NCI-H748 treated with DMSO at 0.1 percent for 48 hours (cell line): ENCODE data around the gene BPIFB3.

Source experiments
- DNase-seq: peaks from one replicate; lab custom pipeline; 2025; lab: John Stamatoyannopoulos, UW

Gene BPIFB3

GRCh38 chr20:33053291-33054106, at the start of gene BPIFB3:
TSS of gene BPIFB3 (plus strand) at chr20:33053903. CDS start at chr20:33055436, 1,533 bp downstream.
- DNase-seq: no peak

- DNase-seq: no peak
Measured at GRCh38 chr20:33004141-33004751, 49.5 kb upstream of the BPIFB3 start, which contains the start of gene SUN5. TSS of gene SUN5 (minus strand) at chr20:33004433. CDS start at chr20:33004340, 93 bp downstream.

- DNase-seq: no peak
Measured at GRCh38 chr20:33005132-33005566, 48.6 kb upstream of the BPIFB3 start.

- no peak for DNase-seq
Measured at GRCh38 chr20:33005908-33006775, 47.6 kb upstream of the BPIFB3 start.

GRCh38 chr20:33006776-33007375, 46.8 kb upstream of the BPIFB3 start:
- DNase-seq: no peak

GRCh38 chr20:33007376-33008335, 46.0 kb upstream of the BPIFB3 start, which contains the start of gene BPIFB2:
TSS of gene BPIFB2 (plus strand) at chr20:33007704. CDS start at chr20:33008575, 871 bp downstream.
- DNase-seq: no peak

GRCh38 chr20:33008336-33009213, 45.1 kb upstream of the BPIFB3 start:
- no peak for DNase-seq

- no peak for DNase-seq
Measured at GRCh38 chr20:33009214-33010132, 44.2 kb upstream of the BPIFB3 start.

GRCh38 chr20:33010133-33010504, 43.6 kb upstream of the BPIFB3 start:
- no peak for DNase-seq

GRCh38 chr20:33010674-33011449, 42.8 kb upstream of the BPIFB3 start:
- no peak for DNase-seq

GRCh38 chr20:33012327-33013189, 41.1 kb upstream of the BPIFB3 start:
- DNase-seq: no peak

GRCh38 chr20:33013701-33014326, 39.9 kb upstream of the BPIFB3 start:
- DNase-seq: no peak

GRCh38 chr20:33014336-33015113, 39.2 kb upstream of the BPIFB3 start:
- DNase-seq: no peak

GRCh38 chr20:33015114-33015484, 38.6 kb upstream of the BPIFB3 start:
- DNase-seq: no peak
